Peyer's patch (tissue), 4 donors: ENCODE measurements around the gene TBC1D30.

Source experiments
- CTCF ChIP-seq, 6 experiments: fragments of 450-650 bp in 4 of 6; fragments of 200-600 bp in 2 of 6; sonication (generic) in 1 of 6; IDR thresholded peaks; one replicate each; pipeline ENCODE4 v1.5.1; 2017 to 2019; ENCODE audit warnings: antibody characterized with exemption in 6 of 6, mild to moderate bottlenecking in 3 of 6, moderate library complexity in 1 of 6
- POLR2A ChIP-seq, 2 donors: fragments of 450-650 bp; IDR thresholded peaks; one replicate each; pipeline ENCODE4 v1.5.1; 2017; ENCODE audit warnings: antibody characterized with exemption in 2 of 2, mild to moderate bottlenecking in 2 of 2, moderate library complexity in 2 of 2

- no peak for TF ChIP-seq CTCF (IDR thresholded peaks at IDR 0.05)
- TF ChIP-seq POLR2A (IDR thresholded peaks at IDR 0.05), result no peak
Measured at GRCh38 chr12:64923536-64923935, 99.1 kb downstream of the TBC1D30 start.
